B cell (primary cell): ENCODE data around the gene PYGO1. TPM values are rescaled to one million over a fixed set of nuclear protein-coding genes. Genes with fewer than 3 reads are reported as not detected.

Experiments
- ATAC-seq: fragments of 200-7000 bp; cut with Tn5 transposase; one replicate; pipeline ENCODE4 v1.10.0; 2021; ENCODE audit warnings: low read depth, mild to moderate bottlenecking, moderate number of reproducible peaks, moderate library complexity
- CTCF ChIA-PET: fragments of 350-600 bp; sonication (Branson Sonifier 250); formaldehyde crosslinking; loops from one replicate; lab custom pipeline; 2021; ENCODE audit warnings: antibody characterized with exemption, inconsistent platforms; lab: Charles Lee
- POLR2A ChIA-PET: fragments of 350-600 bp; sonication (Branson Sonifier 250); formaldehyde crosslinking; loops from one replicate; lab custom pipeline; 2021; ENCODE audit warnings: antibody characterized with exemption; lab: Charles Lee
- DNase-seq: peaks from one replicate; pipeline ENCODE4 v3.0.0; 2013
- H2AFZ ChIP-seq: 2 replicates; pipeline ENCODE4 v1.6.1; 2012; ENCODE audit warnings: mild to moderate bottlenecking, low read depth, low read length; ENCODE audit not compliant: insufficient read depth, poor library complexity, severe bottlenecking
- H3K27ac ChIP-seq, 2 donors: 1 replicate in 1 of 2; 2 replicates in 1 of 2; pipeline ENCODE4 v1.5.1; 2012 to 2013; ENCODE audit warnings: low read length in 2 of 2, mild to moderate bottlenecking in 2 of 2, moderate library complexity in 1 of 2
- H3K27me3 ChIP-seq, 4 experiments: fragments of 200-600 bp in 1 of 4; sonication (generic) in 1 of 4; replicated peaks in 1 of 4; 1 replicate in 2 of 4; 2 replicates in 2 of 4; pipeline versions ENCODE4 v1.6.1 to v1.7.0; 2013 to 2016; ENCODE audit warnings: low read length in 3 of 4, mild to moderate bottlenecking in 2 of 4, mixed read lengths in 1 of 4, moderate library complexity in 1 of 4; ENCODE audit not compliant: insufficient read depth in 4 of 4, control insufficient read depth in 3 of 4; ENCODE audit errors: control extremely low read depth in 1 of 4
- H3K36me3 ChIP-seq, 2 experiments: replicated peaks in 1 of 2; 1 replicate in 1 of 2; 2 replicates in 1 of 2; pipeline versions ENCODE4 v1.6.1 to v1.7.1; 2013; ENCODE audit warnings: low read length in 1 of 2; ENCODE audit not compliant: insufficient read depth in 2 of 2, control insufficient read depth in 1 of 2; ENCODE audit errors: control extremely low read depth in 1 of 2, extremely low read depth in 1 of 2
- H3K4me1 ChIP-seq, 2 donors: fragments of 200-600 bp in 1 of 2; sonication (generic) in 1 of 2; 1 replicate in 1 of 2; 2 replicates in 1 of 2; pipeline versions ENCODE4 v1.5.1 to v1.6.1; 2013 to 2017; ENCODE audit warnings: low read length in 2 of 2; ENCODE audit not compliant: control insufficient read depth in 2 of 2, insufficient read depth in 2 of 2
- H3K4me2 ChIP-seq: replicated peaks from 2 replicates; pipeline ENCODE3; 2012; ENCODE audit warnings: mild to moderate bottlenecking, low read depth, low read length; ENCODE audit not compliant: poor library complexity, severe bottlenecking
- H3K4me3 ChIP-seq, 5 experiments: fragments of 200-600 bp in 1 of 5; sonication (generic) in 1 of 5; 1 replicate in 3 of 5; 2 replicates in 2 of 5; pipeline versions ENCODE4 v1.5.1 to v1.7.0; 2011 to 2016; ENCODE audit warnings: low read length in 4 of 5, mild to moderate bottlenecking in 4 of 5, low read depth in 2 of 5, control low read depth in 1 of 5, moderate library complexity in 1 of 5; ENCODE audit not compliant: insufficient read depth in 1 of 5; ENCODE audit errors: control extremely low read depth in 1 of 5, extremely low read depth in 1 of 5
- H3K79me2 ChIP-seq: fragments of 200-600 bp; sonication (generic); one replicate; pipeline ENCODE4 v1.6.0; 2016; ENCODE audit warnings: low read length; ENCODE audit not compliant: control insufficient read depth, insufficient read depth
- H3K9ac ChIP-seq: fragments of 200-600 bp; sonication (generic); 2 replicates; pipeline ENCODE4 v1.6.1; 2017; ENCODE audit warnings: mild to moderate bottlenecking, low read length, moderate library complexity
- H3K9me3 ChIP-seq, 3 donors: one replicate each; pipeline versions ENCODE4 v1.6.1 to v1.7.1; 2013; ENCODE audit warnings: low read length in 2 of 3; ENCODE audit not compliant: control insufficient read depth in 2 of 3, insufficient read depth in 1 of 3; ENCODE audit errors: control extremely low read depth in 1 of 3
- H4K20me1 ChIP-seq: 2 replicates; pipeline ENCODE4 v1.6.0; 2012; ENCODE audit warnings: mild to moderate bottlenecking, low read length; ENCODE audit not compliant: insufficient read depth, control insufficient read depth, poor library complexity, severe bottlenecking
- H3K27ac Mint-ChIP-seq: one replicate; pipeline ENCODE4 v1.8.0; 2021; ENCODE audit warnings: mixed read lengths
- H3K27me3 Mint-ChIP-seq: one replicate; pipeline ENCODE4 v1.8.0; 2021; ENCODE audit warnings: mixed read lengths
- H3K4me1 Mint-ChIP-seq: one replicate; pipeline ENCODE4 v1.8.0; 2021; ENCODE audit warnings: mixed read lengths
- H3K4me3 Mint-ChIP-seq: one replicate; pipeline ENCODE4 v1.8.0; 2021; ENCODE audit warnings: mixed read lengths
- H3K9me3 Mint-ChIP-seq: one replicate; pipeline ENCODE4 v1.8.0; 2022; ENCODE audit warnings: mixed read lengths; ENCODE audit not compliant: insufficient read depth
- CTCF ChIP-seq: fragments of 200-600 bp; IDR thresholded peaks from one replicate; pipeline ENCODE4 v1.8.0; 2022; ENCODE audit warnings: antibody characterized with exemption, mild to moderate bottlenecking
- EZH2 ChIP-seq: IDR thresholded peaks from 2 replicates; pipeline ENCODE4 v1.6.1; 2012; ENCODE audit warnings: borderline replicate concordance, low read depth, mild to moderate bottlenecking, moderate library complexity, low read length; ENCODE audit not compliant: insufficient read depth, poor library complexity, severe bottlenecking
- WGBS: methylation state at CpG from one replicate; pipeline ENCODE4 v1.1.5; 2013; ENCODE audit warnings: missing lambda C conversion rate; ENCODE audit not compliant: insufficient coverage; 5-methylcytosine and 5-hydroxymethylcytosine counted together
- intact Hi-C: fragments of 100-400 bp; cut with micrococcal nuclease; formaldehyde crosslinking; loops from one replicate; pipeline ENCODE4 v1.10.0; 2022
- polyA plus RNA-seq: library from polyadenylated mRNA; depleted of rRNA; stranded (reverse); fragments of >200 nt; gene quantifications from 2 replicates; pipeline ENCODE4 v1.2.3, GENCODE V29; 2012
- total RNA-seq, 2 donors: library from RNA; stranded (reverse); fragments of 120-200 nt in 1 of 2; gene quantifications; 1 replicate in 1 of 2; 2 replicates in 1 of 2; pipeline versions ENCODE4 v1.2.3 to v1.2.4, GENCODE V29; 2013 to 2022

The PYGO1 gene
- total and polyA plus RNA-seq, 2 donors (not counting 1 experiment from before 2014, with no cell fraction given): 0.02 TPM; not detected in 1

- no peaks in the 10 kb centered on the region for H3K4me1 ChIP-seq
- ATAC-seq: no peak
- no peak overlapping the region for H3K4me3 Mint-ChIP-seq
- no peak overlapping the region for H3K9ac ChIP-seq
- H3K9me3 ChIP-seq: peaks cover 0 to 3% (median 2%) of the 10 kb centered on the region in 3 donors
- no peak for DNase-seq
- H3K4me3 ChIP-seq: no peak overlapping the region
- no peaks in the 10 kb centered on the region for H3K36me3 ChIP-seq
- peaks cover 0 to 4% (median 0%) of the 10 kb centered on the region in 4 experiments for H3K27me3 ChIP-seq
- WGBS: no CpG with 5 or more reads among the region's 2 CpGs
- peaks cover 36% of the 10 kb centered on the region for H3K27me3 Mint-ChIP-seq
- H3K4me1 Mint-ChIP-seq: no peaks in the 10 kb centered on the region
- TF ChIP-seq CTCF (no peak), EZH2 (no peak)
- intact Hi-C loops: no loop called here
- H3K9me3 Mint-ChIP-seq: peaks cover 3% of the 10 kb centered on the region
- no peaks in the 10 kb centered on the region for H3K79me2 ChIP-seq
- H3K27ac ChIP-seq: no peak overlapping the region
- H2AFZ ChIP-seq: no peak overlapping the region
- H3K4me2 ChIP-seq: no peak overlapping the region
- H4K20me1 ChIP-seq: no peaks in the 10 kb centered on the region
- H3K27ac Mint-ChIP-seq: no peak overlapping the region
- ChIA-PET POLR2A (no interaction called here), CTCF (no interaction called here)
Measured at GRCh38 chr15:55574096-55574495, 14.0 kb downstream of the PYGO1 start.

GRCh38 chr15:55573224-55573623 is 14.9 kb downstream of the PYGO1 start:
- ATAC-seq (no peak), DNase-seq (no peak)
- Histone ChIP-seq H3K4me1 (no peaks in the 10 kb centered on the region), H3K27ac (no peak overlapping the region), H3K4me2 (no peak overlapping the region), H3K79me2 (no peaks in the 10 kb centered on the region), H3K27me3 (no peaks in the 10 kb centered on the region), H4K20me1 (no peaks in the 10 kb centered on the region), H3K4me3 (no peak overlapping the region), H3K9me3 (peaks cover 0 to 3% (median 2%) of the 10 kb centered on the region in 3 donors), H3K36me3 (no peaks in the 10 kb centered on the region), H3K9ac (no peak overlapping the region), H2AFZ (no peak overlapping the region)
- intact Hi-C loops: no loop called here
- Mint-ChIP-seq H3K4me1 (no peaks in the 10 kb centered on the region), H3K4me3 (no peak overlapping the region), H3K27ac (no peak overlapping the region), H3K27me3 (peaks cover 36% of the 10 kb centered on the region), H3K9me3 (peaks cover 3% of the 10 kb centered on the region)
- TF ChIP-seq CTCF (no peak), EZH2 (no peak)
- ChIA-PET CTCF (no interaction called here), POLR2A (no interaction called here)
